Pulmonary artery endothelial cell (primary cell): ENCODE data around the gene ZNF503. TPM values are rescaled to one million over a fixed set of nuclear protein-coding genes. Genes with fewer than 3 reads are reported as not detected.

Experiments
- DNase-seq: peaks from one replicate; pipeline ENCODE4 v3.0.0-alpha.2; 2011; ENCODE audit warnings: low read depth, low spot score
- total RNA-seq: library from RNA; depleted of rRNA; stranded (reverse); fragments of >200 nt; gene quantifications from 2 replicates; pipeline ENCODE4 v1.2.3, GENCODE V29; 2014

ZNF503 gene, protein sequence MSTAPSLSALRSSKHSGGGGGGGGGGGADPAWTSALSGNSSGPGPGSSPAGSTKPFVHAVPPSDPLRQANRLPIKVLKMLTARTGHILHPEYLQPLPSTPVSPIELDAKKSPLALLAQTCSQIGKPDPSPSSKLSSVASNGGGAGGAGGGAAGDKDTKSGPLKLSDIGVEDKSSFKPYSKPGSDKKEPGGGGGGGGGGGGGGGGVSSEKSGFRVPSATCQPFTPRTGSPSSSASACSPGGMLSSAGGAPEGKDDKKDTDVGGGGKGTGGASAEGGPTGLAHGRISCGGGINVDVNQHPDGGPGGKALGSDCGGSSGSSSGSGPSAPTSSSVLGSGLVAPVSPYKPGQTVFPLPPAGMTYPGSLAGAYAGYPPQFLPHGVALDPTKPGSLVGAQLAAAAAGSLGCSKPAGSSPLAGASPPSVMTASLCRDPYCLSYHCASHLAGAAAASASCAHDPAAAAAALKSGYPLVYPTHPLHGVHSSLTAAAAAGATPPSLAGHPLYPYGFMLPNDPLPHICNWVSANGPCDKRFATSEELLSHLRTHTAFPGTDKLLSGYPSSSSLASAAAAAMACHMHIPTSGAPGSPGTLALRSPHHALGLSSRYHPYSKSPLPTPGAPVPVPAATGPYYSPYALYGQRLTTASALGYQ
- total RNA-seq: 0.71 and 1.3 TPM in 2 replicates

DNA sequence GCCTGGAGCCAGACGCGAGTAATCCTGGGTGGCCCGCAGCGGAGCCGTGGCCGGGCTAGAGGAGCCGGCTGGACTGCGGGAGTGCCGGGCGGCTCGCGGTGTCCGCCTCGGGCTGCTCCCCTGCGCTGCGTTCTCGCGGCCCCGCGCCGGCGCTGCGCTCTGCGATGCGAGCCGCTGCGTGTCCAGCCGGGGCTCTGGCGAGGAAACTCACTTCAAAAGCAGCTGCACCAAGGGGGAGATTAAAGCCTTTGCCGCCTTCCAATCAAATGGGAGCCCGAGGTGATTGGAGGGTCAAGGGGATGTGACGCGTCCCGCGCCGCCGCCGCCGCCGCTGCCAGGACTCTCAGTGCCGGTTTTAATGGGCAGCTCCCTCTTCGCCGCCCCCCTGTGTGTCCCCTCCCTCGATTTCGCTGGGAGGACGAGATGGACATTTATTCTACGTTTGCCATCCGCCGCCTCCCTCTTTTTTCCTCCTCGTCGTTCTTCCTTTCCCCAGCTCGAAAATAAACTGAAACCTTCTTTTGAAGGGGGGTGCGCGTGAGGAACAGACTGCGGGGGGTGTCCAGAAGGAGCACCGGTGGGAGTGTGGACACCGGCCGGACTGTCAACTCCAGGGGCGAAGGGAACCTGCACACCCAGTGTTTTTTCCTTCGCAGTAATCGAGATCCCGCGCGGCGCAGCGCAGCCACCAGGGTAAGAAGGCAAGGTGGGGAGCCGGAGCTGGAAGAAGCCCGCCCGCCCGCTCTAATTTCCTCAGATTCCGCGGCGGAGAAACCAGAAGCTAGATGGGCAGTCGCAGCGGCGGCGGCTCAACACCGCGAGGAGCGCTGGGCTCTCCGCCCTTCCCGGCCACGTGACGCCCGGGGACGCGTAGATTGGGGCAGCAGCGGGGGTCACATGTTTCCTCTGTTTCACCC lies at the start of gene ZNF503:
ZNF503 (minus strand) TSS at position 196 of the 917 bp plus-strand sequence. CDS start 345 bp downstream, outside the sequence.
- peak; percentile 87 for DNase-seq

DNA sequence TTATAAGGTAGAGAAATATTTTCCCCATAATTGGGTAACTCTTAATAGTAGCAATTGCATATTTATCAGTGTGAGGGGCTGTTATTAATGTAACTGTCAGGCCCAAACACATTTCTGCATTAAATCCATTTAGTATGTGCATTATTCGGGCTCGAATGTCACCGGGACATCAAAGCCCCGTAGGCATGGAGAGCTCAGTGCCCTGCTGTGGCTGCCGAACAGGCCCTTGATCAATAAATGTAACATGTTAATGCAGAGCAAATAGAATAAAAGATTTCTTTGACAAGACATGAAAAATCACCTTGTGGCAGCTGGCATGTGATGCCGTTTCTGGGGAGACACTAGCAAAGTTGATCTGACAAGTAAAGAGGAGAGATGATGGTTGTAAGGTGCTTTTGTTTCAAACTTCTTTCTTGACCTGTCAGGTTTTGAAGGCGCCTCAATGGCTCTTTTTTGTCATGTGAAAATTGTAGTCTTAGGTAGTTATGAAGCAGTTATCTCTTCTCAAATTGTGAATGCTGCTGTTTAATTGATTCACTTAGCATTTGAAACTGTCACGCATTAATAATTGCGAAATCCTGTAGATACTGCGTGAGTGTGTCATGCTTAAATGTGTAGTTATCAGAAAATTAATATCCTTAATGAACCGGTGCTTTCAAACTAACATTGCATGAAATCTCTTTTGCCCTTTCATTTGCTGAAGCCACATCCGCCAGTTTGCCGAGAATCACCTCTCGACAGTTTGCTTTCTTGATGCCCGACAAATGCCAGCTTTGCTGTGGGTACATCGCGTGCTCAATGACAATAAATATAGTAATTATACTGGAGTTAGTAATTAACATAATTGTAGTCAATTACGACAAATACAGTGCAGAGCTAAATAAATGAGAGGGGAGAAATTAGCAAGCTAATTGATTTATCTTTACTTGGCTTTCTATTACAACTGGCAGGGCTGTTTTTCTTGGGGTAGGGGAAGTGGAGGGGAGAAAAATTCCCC lies 49.4 kb upstream of the ZNF503 start:
- DNase-seq: no peak

DNA sequence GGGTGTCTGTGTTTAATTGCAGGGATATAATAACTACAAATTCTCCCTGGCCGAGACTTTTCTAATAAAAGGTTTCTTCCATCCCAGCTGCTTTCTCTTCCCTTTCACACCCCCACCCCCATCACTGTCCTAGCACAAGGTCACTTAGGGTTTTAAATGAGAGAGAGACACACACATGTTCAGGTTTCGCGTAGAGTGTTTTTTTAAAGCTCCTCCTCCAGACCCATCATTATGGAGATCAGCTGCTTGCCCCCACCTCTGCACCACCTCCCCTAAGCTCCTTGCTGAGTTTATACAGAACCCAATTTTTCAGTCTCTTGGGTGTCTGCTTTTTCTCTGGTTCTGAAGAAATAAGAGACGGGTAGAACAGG lies 48.5 kb upstream of the ZNF503 start:
- no peak for DNase-seq

DNA sequence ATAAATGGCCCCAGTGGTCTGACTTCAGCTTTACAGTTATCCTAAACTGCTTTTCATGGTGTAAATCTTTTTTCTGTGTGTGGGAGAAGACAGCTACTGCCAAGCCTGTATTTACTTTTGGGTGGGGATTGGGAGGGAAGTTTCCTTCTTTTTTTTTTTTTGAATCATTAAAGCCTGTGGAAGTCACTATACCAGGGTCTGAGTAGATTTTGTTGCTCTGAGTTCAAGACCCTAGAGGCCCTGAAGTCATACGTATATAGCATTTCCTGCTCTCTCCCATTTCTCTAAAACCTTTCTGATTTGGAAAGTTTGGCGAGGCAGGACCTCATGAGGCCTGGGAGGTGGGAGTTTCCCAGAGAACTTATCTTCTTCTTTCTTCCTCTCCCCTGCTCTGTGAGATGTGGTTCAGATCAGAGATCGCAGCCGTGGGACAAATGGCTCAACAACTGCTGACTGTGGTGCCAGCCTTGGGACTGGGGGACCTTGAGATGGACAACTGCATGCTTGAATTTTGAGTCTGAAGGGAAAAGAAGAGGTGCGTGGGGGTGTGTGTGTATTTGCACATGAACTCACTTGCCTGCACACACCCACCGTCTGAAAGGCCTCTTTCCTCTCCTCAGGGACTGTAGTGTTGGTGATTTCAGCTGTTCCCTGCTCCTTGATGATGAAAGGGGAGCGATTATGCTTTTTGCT lies 48.0 kb upstream of the ZNF503 start:
- DNase-seq: no peak

DNA sequence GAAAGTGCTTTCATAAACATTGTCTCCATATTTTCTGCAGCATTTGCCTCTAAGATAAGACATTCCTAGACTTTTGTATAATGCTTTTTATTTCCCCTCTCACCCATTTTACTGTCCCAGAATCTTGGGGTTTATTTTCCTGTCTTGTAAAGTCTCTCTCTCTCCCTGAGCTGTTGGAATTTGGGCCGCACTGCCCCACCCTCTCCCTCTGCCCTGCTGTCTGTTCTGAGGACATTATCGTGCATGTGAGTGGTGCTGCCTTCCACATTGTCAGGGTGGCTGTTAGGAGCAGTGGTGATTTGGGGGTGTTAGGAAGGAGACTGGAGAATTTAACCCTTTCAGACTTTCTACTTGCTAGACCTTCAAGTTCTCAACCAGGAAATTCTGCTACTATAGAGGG lies 46.6 kb upstream of the ZNF503 start:
- DNase-seq: no peak

DNA sequence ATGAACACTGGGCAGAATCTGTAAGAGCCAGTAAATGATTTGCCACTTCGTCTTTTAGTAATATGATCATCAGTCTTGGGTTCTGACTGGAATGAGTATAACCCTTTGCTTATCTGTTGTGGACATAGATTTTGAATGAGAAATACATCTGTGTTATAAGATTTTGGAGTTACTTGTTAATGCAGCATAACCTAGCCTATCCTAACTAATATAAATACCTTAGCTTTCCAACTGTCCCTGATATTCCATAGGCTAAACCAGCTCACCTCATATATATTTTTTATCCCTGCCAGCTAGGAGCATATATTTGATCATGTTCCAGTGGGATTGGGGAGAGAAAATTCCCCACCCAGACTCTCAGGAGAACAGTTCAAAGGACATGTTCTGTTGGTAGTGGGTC lies 44.9 kb upstream of the ZNF503 start:
- no peak for DNase-seq

DNA sequence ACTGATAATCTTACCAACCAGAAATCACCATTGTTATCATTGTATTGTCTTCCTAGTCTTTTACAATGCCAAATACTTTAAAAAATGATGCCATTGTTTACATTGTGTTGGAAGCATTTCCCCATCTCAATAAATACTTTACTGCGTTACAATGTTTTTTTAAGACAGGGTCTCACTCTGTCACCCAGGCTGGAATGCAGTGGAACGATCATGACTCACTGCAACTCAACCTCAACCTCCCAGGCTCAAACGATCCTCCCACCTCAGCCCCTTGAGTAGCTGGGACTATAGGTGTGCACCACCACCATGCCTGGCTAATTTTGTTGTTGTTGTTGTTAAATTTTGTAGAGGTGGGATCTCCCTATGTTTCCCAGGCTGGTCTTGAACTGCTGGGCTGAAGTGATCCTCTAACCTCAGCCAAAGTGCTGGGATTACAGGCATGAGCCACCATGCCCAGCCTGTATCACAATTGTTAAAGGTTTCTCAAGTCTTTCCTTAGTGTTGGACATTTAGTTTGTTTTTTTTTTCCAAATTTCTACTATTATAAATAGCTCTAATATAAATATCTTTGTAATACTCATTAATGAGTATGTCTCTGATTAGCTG lies 43.3 kb upstream of the ZNF503 start:
- DNase-seq: no peak

DNA sequence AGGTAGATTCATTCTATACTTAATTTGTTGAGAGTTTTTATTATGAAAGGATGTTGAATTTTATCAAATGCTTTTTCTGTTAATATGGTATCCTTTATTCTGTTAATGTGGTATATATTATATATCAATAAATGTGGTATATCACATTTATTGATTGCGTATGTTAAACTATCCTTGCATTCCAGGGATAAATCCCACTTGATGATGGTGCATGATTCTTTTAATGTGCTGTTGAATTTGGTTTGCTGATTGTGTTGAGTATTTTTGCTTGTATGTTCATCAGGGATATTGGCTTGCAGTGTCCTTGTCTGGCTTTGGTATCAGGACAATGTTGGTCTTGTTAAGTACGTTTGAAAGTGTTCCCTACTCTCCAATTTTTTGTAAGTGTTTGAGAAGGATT lies 41.8 kb upstream of the ZNF503 start:
- DNase-seq: no peak

DNA sequence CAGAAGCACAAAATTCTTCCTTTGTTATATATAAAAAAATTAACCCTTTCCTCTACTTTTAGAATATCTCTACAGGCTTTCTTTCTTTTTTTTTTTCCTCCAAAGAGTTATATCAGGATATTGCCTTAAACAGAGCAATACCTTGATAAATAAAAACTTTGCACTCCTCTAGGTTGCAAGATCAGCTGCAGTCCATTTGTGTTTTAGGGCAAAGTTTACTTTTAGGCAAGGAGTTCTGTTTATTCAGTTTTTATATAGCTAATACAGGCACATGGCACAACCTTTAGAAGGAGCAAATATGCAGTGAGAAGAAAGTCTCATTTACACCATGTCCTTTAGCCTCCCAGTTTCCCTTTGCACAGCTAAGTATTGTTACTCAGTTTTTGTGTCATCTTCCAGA lies 40.1 kb upstream of the ZNF503 start:
- no peak for DNase-seq

DNA sequence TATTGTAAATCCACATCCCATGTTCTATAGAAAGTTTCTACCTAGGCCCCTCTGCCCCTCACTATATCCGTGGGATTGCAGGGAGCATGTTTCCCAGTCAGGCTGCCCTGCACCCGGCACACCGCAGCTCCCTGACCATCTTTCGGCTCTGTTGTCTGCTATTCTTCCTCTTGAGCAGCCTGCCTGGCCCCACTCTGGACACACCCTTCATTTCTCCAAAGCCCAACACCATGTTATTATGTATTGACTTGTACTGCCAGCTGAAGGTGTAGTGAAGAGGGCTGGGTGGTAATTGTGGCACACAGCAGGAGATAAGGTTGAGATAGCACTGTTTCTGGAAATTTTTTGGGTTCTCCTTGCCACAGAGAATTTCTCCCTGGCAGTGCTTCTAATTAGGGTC lies 39.6 kb upstream of the ZNF503 start:
- DNase-seq: no peak

DNA sequence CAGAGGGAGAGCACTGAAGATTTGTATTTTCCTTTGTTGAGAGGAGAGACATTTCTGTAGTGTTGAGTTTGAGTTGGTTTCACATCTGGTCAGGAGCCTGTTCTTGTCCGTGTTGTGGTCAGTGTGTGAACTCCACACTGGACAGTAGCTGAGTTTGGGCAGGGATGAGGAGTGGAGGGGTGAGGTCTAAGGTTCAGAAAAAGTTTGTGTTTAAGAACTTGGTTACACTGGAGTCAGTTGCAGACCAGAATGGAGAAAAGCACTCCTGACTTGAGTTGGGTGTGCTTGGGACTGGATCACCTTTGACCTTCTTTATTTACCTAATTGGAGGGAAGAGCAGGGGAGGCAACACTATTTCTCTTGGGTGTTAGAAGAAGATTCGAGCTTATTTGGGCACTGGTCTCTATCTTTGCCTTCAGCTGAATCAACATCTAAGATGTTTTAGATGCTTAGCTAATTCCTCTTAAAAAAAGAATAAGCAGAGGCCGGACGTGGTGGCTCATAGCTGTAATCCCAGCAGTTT lies 38.8 kb upstream of the ZNF503 start:
- DNase-seq: no peak

DNA sequence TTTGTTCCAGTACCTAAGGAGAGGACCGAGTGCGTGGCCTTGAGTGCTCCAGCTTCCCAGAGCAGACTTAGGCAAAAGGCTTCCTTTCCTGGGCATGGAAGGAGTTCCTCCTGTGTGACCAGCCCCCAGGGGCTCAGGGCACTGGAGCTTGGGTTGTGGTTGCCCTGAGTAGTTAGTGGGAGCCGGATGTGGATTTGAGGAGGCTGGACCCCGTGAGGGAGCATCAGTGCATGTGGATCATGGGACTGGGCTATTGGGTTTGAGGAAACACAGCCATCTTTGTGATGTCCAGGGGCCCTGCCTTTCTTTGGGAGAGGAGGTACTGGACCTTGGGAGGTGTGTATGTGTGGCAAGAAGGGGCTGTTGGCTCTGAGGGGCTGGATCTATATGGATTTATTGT lies 38.2 kb upstream of the ZNF503 start:
- DNase-seq: no peak

DNA sequence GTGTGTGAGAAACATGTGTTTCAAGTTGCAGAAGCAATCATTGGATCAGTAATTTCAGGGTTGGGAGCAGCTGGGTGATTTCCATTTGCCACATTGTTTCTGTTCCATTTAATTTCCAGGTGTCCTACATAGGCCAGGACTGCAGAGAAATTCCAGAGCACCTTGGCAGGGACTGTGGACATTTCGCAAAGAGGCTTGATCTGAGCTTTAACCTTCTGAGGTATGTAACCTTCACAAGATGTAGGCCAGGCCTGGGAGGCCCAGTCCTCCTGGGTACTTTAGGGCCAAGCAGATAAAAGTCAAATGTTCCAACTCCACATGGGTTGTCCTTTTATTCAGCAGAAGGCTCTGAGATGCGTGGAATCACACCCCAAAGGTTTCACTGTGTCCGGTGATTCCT lies 36.7 kb upstream of the ZNF503 start:
- DNase-seq: no peak

DNA sequence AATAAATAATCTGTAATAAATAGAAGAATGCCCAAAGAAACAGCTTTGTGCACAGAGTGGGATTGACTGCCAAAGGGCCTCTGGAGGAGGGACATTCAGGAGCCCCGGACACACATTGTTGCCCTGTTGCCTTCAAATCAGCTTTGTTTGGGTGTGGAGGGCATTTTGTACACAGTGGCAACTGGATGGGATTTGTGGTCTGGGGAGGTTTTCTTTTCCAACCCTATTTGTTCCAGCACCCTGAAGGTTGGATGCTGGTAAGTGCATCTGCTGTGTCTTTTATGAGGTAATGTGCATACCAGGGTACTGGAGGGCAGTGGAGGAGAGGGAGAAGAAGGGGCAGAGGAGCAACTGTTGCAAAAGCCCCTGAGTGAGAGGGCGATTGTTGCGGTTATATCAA lies 36.1 kb upstream of the ZNF503 start:
- no peak for DNase-seq

DNA sequence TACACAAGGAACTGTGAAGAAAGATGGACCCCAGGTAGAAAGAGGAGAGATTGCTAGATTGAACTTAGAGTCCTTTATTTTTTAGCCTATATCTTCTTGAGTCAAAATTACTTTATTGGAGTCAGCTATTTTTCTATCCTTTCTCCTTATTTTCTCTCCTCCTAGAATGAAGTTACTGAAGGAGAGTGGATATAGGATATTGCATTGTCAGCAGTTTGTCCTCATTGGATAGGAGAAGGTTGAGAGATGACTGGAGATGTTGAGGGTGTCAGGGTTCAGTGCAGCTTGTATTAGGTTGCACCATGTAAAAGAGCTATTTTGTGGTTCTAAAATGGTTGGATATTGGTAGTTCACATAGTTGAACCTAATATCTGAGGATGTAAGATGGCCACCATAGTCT lies 35.3 kb upstream of the ZNF503 start:
- DNase-seq: no peak

DNA sequence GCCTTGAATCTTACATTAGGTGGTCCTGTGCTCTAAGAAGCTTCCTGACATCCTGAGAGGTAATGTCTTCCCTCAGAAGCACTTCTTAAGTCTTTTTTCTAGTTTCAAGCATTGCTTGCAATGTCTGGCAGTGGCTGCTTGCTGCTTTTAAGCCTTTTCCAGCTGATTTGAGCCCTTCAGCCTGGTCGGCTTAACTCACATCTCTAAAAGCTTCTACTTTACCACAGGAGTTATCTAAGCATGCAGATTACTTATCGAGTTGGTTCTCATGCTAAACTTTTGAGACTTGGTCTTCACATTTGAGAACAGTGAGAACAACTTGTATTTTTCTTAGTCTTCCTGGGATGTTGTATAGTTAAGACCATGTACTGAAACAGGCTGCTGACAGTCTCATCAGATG lies 33.7 kb upstream of the ZNF503 start:
- DNase-seq: no peak

DNA sequence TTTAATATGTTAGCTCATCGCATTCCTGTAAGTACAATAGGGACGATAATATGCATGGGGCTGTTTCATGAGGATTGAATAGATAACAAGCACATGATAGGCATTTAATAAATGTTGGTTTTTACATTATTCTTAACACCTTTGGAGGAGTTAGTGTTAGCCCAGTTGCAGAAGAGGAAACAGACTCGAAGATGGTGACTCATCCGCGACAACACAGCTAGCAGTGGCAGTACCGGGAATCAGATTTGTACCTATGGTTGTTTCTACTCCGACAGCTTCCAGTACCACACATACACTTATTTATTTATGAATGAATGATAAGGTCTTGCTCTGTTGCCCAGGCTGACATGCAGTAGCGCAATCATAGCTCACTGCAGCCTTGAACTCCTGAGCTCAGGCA lies 32.7 kb upstream of the ZNF503 start:
- no peak for DNase-seq

DNA sequence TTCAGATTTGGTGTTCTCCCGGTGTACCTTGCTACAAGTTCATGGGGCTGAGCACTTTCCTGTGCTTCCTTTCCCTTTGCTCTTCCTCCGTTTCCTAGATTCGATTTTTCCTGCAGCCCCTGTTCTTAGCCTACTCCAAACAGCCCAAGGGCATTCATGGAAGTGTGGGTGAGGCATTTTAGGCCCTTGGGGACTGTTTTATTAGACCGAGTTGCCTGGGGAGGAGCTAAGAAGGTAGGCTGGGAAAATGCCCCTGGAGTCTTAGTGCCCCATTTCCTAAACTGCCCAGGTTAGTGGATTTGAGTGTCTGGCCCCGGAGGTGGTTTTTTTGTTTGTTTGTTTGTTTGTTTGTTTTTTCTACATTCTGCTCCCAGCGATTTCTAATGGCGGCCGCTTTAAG lies 31.7 kb upstream of the ZNF503 start:
- DNase-seq: no peak

DNA sequence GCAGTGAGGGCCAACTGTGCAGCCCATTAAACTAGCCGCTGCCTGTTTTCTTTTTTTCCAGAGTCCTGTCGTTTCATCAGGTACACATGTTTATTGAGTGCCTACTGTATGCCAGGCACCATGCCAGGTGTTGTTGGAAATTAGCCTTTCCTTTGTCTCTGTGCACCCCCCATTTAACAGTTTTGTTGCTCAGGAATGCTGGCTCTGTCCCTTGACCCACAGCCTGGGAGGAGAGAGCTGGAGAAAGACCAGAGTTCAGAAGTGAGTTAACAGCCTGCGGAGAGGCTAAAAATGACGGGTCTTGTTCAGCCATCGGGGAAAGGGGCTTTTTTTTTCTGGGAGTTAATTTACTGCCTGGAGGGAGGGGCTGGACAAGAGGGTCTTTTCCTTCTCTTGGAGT lies 31.2 kb upstream of the ZNF503 start:
- DNase-seq: no peak

DNA sequence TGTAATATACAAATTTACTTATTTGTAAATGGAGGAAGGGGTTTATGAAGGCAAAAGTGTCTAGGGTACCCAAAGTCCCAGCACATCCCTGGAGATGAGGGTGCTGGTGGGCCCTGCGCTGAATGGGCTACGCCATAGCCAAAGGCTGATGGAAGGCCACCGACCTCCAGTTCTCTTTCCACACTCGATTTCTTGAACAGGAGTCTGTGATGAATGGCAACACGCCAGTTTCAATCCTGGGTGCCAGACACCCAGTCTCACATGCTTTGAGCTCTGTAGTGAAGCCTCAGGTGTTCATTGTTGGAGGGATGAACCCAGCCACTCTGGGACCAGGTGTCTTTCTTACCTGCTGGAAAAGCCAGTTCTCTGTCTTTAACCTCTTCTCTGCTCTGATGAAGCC lies 30.6 kb upstream of the ZNF503 start:
- DNase-seq: no peak
